Thyroid gland (tissue), 4 donors: ENCODE data around the gene MICOS13.

ENCODE experiments used
- CTCF ChIP-seq, 6 experiments: fragments of 200-600 bp in 3 of 6; fragments of 450-650 bp in 3 of 6; sonication (generic) in 3 of 6; IDR thresholded peaks; one replicate each; pipeline ENCODE4 v1.5.1; 2016 to 2019; ENCODE audit warnings: antibody characterized with exemption in 6 of 6, mild to moderate bottlenecking in 2 of 6, inconsistent platforms in 1 of 6, moderate library complexity in 1 of 6
- POLR2A ChIP-seq, 2 donors: fragments of 450-650 bp; IDR thresholded peaks; one replicate each; pipeline ENCODE4 v1.6.1; 2017; ENCODE audit warnings: antibody characterized with exemption in 2 of 2, mild to moderate bottlenecking in 2 of 2, moderate library complexity in 1 of 2

GRCh38 chr19:5681391-5682106, 1.2 kb upstream of the MICOS13 start:
- TF ChIP-seq POLR2A (IDR thresholded peaks at IDR 0.05) (no peak), CTCF (IDR thresholded peaks at IDR 0.05) (no peak)
